Daoy (cell line): ENCODE data around the gene NUP98. TPM values are rescaled to one million over a fixed set of nuclear protein-coding genes. Genes with fewer than 3 reads are reported as not detected.
"Not testable (repeated sequence)": the region's sequence is repeated elsewhere in the genome, so short reads cannot be mapped to it uniquely, and the experiment has no call there.

Source experiments
- DNase-seq: peaks from one replicate; pipeline ENCODE4 v3.0.0-alpha.2; 2015; ENCODE audit warnings: low read depth
- total RNA-seq: library from RNA; depleted of rRNA; stranded (reverse); fragments of >200 nt; shearing (Covaris generic); gene quantifications from 2 replicates; pipeline ENCODE4 v1.2.3, GENCODE V29; 2014

Gene NUP98
- total RNA-seq, 1 experiment from 2014 or later: 76.7 TPM

DNA sequence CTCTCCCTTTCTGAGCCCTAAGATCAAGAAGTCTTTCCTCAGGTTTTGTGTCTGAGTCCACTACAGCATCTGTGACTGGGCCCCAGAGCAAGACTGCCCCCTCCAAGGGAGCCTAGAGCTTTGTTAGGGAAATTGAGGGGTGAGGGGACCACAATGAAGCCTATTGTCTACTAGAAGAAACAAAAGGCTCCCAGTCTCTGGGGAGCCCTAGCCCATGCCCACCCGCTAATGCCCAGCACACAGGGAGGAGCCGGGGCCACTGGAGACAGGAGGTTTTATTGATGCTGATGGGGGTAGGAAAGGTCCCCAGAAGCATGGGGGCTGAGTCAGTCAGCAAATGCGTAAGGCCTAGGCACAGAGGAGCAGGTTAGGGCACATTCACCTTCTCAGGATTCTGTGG is 29.4 kb upstream of the NUP98 start:
- DNase-seq: no peak

DNA sequence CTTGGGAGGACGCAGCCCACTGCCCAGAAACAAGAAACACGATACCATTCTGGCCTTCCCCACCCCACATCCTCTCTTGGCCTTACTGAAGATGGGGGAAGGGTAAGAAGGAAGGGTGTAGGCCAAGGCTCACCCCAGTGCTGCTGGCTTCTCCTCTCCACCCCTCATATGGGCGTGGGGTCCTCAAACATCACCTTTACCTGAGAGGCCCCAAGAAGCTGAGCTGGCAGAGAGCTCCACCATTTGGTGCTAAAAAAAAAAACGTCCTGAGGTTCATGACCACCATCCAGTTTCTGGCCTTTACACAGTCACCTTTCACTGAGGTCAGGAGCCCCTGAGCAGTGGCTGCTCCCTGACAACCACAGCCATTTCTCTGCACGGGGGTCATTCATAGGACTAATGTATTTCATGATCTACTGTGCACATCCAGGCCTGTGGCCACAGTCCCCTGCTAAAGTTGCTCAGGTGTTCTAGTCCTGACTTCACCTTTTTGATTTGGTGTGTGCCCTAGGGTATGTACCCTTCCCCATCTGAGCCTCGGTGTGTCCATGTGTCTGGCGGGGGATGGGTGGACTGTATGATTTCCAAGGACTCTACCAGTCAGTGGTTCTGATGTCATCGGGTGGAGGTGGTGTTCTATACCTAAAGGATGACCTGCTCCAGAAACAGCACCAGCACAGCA is 28.3 kb upstream of the NUP98 start:
- DNase-seq: no peak

DNA sequence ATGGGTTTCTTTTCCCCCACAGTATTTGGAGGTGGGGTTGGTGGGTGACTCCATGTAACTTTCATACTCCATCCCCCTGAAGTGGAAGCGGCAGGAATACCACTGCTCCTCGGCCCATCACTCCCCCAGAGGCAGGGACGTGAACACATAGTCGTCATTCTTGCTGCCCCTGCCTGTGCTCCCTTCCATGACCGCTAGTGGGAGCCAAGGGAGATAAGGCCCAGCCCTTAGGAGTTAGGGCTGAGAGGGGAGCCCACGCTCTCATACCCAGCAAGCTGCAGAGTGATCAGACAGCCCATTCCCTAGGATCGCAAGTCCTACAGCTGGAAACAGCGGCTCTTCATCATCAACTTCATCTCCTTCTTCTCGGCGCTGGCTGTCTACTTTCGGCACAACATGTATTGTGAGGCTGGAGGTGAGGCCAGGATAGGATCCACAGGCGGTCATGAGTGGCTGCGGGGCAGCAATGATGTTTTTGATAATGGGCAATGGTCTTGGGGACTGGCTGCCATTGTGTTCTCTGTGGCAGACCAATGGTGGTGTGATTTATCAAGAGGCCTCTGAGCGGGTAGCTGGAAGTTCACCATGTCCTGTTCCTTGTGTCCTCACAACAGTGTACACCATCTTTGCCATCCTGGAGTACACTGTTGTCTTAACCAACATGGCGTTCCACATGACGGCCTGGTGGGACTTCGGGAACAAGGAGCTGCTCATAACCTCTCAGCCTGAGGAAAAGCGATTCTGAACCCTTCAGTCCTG is 27.5 kb upstream of the NUP98 start:
- DNase-seq: peak; percentile 76

DNA sequence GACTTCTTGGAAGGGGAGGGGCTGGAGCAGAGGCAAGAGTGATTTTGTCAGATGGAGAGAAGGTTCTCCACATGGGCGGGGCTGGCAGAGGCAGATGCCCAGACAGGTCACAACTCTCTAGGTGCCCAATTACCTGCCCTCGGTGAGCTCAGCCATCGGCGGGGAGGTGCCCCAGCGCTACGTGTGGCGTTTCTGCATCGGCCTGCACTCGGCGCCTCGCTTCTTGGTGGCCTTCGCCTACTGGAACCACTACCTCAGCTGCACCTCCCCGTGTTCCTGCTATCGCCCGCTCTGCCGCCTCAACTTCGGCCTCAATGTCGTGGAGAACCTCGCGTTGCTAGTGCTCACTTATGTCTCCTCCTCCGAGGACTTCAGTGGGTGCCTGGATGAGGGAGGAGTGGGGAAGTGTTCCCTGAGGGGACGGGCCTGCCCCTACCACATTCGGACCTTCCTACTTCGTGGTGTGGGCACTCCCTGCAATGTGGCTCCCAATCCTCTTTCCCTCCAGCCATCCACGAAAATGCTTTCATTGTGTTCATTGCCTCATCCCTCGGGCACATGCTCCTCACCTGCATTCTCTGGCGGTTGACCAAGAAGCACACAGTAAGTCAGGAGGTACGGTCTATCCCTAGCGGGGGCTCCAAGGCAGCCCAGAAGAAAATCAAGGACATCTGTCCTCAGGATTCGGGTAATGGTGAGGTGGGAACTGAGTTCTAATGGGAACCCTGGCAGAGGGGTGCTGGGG is 26.6 kb upstream of the NUP98 start:
- DNase-seq: no peak

DNA sequence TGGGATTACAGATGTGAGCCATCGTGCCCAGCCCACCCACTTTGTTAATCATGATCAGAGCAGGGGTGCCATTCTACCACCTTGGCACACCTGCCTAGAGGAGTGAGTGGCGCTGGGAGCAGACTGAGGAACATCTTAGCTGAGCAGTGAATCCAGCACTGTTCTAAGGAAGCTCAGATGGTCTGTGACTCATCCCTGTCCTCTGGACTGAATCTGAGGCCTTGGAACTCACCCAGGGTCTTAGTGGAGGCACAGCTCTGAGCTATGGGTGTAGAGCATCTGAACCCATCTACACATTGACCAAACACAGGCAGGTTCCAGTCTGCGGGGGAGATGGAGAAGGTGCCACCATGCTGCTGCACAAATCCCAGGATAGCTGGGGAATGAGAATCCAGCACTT is 25.9 kb upstream of the NUP98 start:
- DNase-seq: peak; percentile 30

DNA sequence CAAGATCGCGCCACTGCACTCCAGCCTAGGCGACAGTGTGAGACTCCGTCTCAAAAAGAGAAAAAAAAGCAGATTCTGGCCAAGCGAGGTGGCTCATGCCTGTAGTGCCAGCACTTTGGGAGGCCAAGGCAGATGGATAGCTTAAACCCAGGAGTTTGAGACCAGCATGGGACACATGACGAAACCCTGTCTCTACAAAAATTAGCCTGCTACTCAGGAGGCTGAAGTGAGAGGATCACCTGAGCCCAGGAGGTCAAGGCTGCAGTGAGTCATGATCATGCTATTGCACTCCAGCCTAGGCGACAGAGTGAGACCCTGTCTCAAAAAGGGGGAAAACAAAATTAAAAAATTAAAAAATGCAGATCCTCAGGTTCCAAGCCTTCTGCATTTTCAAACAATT is 25.0 kb upstream of the NUP98 start:
- no peak for DNase-seq

DNA sequence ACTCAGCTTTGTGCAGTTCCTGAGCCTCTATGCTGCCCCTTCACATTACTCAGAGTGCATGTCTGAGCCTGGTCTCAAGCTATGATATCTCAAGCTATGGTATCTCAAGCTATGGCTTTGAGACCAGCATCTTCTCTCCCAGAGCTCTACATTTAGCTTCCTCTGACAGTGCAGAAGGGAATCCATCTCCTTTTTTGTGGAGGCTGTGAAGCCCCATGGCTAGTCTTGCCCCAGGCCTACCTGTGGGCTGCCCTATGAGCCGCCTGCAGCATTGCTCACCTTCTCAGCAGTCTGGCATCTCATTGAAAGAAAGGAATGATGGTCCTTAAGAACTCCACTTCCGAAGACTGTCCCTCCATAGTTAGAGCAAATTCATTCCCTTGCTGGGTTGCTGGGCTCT is 23.6 kb upstream of the NUP98 start:
- DNase-seq: no peak

DNA sequence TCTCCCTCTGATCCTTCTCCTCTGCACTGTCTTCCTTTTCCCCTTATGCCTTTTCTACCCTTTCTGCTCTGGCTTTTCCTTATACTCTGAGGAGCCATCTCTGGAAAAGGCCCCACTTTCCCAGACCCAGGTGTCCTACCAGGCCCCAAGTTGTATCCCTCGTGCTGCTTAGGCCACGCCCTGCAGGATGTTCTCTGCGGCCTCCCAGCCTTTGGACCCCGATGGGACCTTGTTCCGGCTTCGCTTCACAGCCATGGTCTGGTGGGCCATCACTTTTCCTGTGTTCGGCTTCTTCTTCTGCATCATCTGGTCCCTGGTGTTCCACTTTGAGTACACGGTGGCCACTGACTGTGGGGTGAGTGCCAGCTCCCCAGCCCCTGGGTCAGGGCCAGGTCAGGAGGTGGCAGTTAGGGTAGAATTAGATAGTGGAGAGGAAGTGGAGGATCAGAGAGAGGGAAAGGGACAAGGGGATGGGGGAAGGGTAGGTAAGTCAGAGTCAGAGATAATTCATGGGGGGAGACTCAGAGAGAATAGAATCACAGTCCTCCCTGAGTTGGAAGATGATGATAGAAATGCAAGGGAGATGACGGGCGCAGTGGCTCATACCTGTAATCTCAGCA is 19.9 kb upstream of the NUP98 start:
- no peak for DNase-seq

DNA sequence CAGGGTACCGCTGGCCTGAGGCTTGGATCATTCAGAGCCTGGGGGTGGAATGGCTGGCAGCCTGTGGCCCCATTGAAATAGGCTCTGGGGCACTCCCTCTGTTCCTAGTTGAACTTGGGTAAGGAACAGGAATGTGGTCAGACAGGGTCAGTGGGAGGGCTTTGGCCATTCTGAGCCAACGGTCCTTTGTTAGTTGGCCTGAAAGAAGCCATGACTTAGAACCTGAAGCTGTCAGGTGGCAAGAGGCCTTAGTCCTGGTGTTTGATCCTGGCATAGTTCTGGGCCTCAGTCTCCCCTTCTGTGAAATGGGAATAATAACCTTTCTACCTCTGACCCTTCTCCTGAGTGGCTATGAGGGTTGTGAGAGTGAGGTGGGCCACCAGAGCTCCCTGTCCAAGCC is 19.3 kb upstream of the NUP98 start:
- DNase-seq: no peak

DNA sequence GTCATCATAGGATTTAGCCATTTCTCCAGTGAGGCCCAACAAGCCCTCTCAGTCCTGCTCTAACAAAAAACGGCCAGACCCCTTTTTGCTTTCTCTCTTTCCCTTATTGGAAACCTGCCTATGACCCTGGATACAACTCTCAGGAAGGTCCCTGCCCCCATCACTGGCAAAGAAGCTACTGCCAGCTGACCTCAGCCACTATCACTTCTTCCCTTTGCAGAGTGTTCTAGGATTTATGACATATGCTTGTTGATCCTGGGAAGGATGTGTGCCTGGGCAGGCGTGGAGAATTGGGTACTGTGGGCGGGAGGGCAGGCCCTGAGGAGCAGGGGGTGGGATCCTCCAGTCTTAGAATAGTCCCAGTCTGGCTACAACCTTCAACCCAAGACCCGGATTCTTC is 18.5 kb upstream of the NUP98 start:
- no peak for DNase-seq

DNA sequence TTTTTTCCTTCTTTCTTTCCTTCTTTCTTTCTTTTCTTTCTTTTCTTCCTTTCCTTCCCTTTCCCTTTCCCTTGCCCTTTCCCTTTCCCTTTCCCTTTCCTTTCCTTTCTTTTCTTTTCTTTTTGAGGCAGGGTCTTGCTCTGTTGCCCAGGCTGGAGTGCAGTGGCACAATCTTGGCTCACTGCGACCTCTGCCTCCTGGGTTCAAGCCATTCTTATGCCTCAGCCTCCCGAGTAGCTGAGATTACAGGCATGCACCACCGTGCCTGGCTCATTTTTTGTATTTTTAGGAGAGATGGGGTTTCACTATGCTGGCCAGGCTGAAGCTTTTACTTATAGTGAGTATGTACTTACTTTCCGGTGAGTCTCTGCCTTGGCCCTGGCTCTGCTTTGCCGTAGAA is 17.5 kb upstream of the NUP98 start:
- not testable (repeated sequence) for DNase-seq

DNA sequence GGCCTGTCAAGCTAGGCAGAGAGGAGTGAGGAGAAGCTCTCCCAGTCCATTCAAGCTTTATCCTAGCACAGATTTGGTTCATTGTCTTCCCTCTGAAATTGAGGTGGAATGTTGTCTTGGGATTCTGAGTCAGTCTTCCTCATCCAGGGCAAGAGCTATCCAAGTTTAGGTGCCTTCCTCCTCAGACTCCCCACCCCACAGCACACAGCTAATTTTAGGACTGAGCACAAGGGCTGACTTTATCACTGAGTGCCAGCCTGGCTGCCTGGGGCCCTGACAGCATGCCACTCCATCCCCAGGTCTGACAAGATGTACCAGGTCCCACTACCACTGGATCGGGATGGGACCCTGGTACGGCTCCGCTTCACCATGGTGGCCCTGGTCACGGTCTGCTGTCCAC is 13.6 kb upstream of the NUP98 start:
- no peak for DNase-seq

DNA sequence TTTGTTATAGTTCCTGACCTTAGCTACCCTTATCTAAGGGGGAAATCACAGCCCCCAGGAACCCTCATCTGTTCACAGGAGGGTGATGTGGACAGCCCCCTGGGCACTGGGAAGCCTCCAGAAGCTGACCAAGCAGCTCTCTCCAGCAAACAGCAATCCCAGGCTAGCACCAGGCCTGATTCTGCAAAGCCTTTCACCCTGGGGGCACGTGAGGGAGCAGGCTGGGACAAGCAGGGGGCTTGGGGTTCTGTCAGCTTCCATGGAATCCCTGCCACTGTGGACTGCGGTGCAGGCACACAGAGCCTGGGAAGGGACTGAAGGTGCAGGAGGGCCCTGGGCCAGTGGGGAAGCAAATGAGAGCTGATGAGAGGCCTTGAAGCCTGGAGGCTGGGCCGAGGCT is 13.1 kb upstream of the NUP98 start:
- no peak for DNase-seq

DNA sequence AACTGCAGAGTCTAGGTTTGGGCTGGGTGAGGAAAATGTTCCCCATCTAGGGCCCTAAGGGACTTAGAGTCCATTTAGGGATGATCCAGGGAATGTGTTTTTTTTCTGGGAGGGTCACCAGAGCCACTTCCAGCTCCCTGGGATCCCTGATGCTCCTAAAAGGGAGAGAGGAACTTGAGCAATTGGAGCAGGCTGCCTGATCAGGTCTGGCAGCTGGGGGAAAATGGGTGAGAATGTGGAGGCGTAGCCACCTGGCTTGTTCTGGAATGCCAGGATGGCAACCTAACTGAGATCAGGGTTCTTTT is 12.2 kb upstream of the NUP98 start:
- no peak for DNase-seq

DNA sequence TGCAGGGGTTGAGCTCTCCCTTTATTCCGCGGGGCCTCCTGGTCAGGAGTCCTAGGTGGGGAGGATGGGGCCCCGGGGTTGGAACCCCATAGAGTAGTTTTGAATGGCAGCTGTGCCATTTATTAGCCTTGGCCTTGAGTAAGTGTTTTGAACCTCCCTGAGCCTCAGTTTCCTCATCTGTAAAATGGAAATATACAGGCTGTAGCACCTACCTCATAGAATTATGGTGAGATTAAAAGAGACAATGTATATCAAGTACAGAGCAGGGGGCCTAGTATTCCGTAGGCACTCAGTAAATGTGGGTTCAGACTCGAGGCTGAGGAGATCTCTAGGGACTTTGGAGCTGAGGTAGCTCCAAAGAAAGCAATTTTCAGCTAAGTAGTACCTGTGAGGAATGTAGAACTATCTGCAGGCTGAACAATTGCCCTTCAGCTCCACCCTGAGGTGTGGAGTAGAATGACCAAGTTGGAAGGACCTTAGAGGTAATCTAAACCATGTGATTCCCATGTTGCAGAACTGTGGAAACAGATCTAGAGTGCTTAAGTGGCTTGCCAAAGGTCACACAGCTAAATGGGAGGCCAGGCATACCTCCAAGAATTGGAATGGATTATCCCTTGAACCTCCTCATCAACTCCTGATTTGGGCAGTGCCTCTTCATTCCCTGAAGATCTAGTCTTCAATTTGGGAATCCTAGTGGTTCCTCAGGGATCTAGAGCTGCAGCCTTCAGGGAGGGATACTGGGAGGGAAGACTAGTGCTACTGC is 11.7 kb upstream of the NUP98 start:
- DNase-seq: peak; percentile 36

DNA sequence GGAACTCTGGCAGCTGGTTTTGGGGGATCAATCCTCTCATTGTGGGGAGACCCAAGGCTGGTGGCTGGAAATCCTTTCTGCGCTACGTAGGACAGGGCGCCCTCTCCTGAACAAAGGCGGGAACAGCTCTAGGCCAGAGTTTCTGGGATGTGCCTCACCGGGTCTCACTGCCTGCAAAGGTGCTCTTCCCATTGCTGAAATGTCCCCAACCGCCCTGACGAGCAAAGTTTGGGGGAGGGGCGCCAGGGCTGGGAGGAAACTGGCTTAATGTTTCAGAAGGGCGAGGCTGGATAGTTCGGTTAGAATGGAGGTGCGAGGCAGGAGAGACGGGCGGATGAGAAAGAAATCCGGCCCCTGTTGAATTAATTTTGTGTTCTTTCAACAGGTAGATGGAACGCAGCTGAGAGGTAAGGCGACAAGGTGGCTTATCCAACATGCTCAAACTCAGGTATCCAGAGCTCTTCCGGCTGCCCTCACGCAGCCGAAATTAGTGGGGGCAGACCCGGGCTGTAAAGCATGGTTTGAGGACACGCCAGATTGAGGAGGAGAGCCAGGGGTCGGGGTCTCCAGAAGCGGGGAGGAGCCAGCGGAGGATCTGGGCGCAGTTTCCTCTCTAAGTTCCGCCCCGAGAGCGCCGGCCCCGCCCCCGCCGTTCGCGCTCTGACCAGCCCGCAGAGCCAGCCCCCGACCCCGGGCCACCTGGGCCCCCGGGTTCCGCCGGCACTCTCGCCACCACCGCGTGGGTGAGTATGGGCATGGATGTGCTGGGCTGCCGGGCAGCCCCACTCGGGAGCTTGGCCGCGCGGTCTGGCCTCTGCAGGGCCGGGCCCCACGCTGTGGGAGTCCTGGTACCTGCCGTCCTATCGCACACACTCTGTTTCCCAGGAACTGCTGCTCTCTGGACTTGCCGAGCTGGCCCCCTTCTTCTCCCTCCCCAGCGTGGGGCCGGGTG is 10.8 kb upstream of the NUP98 start, which contains the start of gene PGAP2:
TSS of gene PGAP2 (plus strand) at position 652 of the 952 bp plus-strand sequence. CDS start 2,700 bp downstream, outside the sequence.
- DNase-seq: peak; percentile 61

DNA sequence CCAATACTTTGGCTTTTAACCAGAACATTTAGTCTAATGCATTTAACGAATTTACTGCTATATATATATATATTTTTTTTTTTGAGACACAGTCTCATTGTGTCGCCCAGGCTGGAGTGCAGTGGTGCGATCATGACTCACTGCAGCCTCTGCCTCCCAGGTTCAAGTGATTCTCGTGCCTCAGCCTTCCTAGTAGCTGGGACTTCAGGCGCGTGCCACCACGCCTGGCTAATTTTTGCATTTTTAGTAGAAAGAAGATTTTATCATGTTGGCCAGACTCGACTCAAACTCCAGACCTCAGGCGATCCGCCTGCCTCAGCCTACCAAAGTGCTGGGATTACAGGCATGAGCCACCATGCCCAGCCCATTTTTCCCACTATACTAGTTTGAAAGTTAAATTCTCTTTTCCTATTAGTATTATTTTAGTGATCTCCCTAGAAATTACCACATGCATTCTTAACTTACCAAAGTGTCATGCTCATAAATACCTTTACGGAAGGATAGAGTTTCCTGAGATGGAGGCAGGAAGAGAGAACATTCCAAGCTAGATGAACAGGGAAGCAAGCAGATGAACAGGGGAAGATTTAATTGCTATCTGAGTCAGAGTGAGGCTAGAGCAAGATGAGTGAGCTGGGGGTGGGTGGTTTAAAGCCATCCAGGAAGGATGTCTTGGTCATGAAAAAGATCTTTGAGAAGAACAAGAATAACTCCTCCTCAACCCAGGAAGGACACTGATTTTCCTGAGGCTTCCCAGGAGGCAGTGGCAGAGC is 6.6 kb upstream of the NUP98 start:
- DNase-seq: peak; percentile 59

DNA sequence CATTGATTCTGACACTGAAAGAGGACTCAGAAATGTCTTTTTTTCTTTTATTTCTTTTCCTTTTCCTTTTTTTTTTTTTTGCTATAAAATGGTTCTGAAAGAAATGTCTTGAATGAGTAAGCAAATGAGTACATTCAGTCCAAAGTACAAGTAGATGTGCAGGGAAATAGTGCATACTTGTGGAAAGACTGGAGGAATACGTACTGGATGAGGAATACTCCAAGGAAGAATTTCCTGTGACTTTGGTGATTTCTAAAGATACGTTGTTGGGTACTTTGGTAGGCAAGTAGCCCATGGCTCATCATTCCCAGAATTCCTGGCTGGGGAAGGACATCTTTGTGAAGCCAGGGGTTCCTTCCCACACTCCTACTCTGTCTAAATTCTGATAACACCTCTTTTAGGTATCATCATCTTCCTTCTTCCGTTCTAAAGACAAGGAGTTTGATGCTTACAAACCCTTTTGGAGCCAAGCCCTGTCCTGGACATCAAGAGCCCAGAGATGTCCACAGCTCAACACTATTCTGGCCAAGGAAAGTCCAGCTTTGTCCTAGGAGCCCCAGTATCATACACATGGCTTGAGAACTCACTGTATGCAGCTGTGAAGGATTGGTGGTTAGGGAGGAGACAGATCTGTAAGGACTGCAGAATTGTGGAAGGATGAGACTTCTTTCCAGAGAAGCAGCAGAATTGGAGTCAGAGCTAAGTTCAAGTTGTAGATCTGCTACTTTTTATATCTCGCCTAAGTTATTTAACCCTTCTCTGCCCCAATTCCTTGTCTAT is 4.8 kb upstream of the NUP98 start:
- DNase-seq: no peak

DNA sequence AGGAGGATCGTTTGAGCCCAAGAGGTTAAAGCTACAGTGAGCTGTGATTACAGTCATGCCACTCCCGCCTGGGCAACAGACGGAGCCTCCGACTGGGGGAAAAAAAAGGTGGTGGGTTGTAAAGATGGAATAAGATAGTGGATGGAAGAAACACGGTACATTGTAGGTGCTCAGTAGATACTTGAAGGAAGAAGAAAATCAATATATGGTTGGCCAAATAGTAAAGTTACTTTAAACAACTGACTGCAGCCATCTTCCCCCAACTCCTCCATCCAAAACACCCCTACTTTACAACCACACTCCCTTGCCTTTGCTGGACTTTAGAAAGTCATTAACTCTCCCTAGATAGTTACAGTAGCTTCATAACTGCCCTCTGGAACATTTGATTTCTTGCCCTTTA is 2.5 kb upstream of the NUP98 start:
- no peak for DNase-seq
